GM21367 (cell line): ENCODE measurements around the gene CACNA1H.
"Not testable (repeated sequence)": the region's sequence is repeated elsewhere in the genome, so short reads cannot be mapped to it uniquely, and the experiment has no call there.

Source experiments
- ATAC-seq: cut with Tn5 transposase; IDR thresholded peaks from one replicate; pipeline ENCODE4 v1.9.1; 2021; ENCODE audit not compliant: unreplicated experiment

CACNA1H gene

DNA sequence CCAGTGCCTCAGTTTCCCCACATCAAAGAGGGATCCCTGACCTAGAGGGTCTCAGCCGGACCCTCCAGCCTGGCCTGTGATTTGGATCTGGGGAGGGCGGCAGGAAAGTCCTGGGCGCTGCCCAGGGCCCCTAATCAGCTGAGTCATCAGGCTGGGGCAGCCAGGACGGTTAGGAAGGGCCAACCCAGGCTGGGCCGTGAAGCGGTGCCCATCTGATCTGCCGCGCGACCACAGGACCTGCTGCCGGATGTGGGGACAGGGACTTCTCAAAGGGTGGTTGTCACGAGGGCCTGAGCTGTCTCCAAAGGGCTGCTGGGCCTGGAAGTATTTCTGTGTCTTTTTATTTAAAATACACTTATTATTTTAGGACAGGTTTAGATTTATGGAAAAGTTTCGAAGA is 92.0 kb downstream of the CACNA1H start:
- ATAC-seq, result no peak

DNA sequence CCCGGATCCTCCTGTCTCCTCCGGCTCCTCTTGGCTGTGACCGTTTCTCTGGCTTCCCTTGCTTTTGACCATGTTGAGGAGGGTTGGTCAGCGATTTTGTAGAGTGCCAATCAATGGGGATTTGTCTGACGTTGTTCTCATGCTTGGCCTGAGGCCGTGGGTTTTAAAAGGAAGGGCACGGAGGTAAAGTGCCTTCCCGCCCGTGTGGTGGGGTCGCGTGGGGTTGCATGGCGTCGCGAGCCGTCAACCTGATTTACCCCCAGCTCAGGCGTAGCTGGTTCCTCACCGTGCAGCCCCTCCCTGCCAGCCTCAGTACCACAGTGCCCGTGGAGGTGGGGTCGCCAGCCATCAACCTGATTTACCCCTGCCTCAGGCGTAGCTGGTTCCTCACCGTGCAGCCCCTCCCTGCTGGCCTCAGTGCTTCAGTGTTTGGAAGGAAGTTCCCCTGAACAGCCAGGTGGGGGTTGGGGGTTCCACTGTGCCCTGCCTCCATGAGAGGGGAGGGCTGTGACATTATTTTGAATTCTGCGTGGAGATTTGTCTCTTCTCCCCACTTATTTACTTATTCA is 92.6 kb downstream of the CACNA1H start:
- ATAC-seq, result no peak

DNA sequence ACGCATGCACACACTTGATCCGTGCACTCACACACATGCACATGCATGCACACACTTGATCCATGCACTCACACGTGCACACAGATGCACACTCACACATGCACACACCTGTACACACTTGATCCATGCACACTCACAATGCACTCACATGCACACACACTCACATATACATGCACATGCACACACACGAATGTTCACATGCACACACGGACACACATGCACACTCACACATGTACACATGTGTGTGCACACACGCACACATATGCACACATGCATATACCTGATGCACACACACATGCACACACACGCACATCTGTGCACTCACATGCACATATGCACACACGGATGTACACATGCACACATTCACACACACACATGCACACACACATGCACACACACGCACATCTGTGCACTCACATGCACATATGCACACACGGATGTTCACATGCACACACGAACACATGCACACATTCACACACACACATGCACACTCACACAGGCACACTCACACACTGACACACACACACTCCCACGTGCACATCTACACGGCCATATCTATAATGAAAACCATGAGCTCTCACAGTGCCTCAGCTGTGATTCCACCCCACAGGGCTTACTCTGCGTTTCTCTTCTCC is 95.1 kb downstream of the CACNA1H start:
- not testable (repeated sequence) for ATAC-seq

DNA sequence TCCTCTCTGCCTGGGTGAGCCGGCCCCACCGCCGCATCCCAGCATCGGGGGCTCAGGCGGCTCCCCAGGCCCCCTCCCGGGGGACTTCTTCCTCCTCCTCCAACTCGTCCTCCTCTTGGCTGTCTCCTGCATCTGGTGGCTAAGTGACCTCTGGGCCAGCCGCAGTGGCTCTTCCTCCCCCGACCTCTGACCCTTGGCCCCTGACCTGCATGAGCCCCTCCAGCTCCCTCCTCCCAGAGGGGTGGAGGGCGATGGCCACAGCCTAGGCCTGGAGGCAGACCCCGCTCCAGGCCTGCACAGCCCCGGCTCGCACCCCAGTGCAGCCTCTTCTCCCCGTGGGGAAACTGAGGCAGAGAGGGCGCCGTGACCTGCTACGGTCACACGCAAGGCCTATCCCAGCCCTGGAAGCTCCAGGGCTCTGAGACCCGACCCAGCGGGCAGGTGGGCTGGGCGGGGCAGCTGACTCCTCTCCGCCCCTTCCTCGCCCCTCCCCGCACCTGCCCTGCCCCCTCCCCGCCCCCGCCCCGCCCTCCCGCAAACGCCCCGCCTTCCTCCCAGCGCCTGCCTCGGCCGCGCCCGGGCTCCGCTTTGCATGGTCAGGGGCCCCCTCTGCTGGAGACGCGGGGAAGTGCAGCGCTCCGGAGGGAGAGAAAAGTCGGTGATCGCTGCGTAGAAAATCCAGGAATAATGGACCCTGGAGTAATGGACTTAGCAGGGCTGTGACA is 96.3 kb downstream of the CACNA1H start:
- ATAC-seq, result not testable (repeated sequence)

DNA sequence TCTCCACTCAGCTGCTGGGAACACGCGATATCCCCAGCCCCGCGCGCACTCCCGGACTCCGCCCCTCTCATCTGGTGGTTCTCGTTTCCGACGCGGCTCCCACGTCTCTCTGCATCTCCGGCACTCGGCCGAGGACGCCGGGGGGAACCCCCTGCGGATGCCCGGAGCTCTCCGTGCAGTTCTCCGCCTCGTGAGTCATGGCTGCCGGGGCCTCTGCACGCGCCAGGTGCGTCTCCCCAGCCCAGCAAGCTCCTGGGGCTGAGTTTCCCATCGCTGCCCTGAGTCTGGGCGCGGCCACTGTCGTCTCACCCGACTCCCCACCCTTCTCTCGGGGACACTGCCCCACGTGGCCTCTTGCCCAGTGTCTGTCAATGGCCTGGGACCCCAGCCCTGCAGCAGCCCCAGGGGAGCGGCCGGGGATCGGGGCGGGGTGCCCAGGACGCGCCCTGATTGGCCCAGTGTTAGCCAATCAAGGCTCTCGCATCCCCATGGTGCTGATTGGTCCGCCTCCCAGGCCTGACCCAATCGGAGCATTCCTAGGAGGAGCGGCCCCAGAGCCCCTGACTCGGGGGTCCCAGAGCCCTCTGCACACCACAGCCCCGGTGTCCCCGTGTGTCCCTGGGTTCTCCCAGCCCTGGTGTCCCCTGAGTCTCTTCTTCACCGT is 100.9 kb downstream of the CACNA1H start:
- not testable (repeated sequence) for ATAC-seq

DNA sequence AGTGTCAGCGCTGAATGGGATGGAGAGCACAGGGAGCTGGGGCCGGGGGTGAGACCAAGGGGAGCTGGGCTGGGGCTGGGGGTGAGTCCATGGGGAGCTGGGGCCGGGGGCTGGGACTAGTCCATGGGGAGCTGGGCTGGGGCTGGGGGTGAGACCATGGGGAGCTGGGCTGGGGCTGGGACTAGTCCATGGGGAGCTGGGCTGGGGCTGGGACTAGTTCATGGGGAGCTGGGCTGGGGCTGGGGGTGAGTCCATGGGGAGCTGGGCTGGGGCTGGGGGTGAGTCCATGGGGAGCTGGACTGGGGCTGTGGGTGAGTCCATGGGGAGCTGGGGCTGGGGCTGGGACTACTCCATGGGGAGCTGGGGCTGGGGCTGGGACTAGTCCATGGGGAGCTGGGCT is 101.9 kb downstream of the CACNA1H start:
- not testable (repeated sequence) for ATAC-seq

DNA sequence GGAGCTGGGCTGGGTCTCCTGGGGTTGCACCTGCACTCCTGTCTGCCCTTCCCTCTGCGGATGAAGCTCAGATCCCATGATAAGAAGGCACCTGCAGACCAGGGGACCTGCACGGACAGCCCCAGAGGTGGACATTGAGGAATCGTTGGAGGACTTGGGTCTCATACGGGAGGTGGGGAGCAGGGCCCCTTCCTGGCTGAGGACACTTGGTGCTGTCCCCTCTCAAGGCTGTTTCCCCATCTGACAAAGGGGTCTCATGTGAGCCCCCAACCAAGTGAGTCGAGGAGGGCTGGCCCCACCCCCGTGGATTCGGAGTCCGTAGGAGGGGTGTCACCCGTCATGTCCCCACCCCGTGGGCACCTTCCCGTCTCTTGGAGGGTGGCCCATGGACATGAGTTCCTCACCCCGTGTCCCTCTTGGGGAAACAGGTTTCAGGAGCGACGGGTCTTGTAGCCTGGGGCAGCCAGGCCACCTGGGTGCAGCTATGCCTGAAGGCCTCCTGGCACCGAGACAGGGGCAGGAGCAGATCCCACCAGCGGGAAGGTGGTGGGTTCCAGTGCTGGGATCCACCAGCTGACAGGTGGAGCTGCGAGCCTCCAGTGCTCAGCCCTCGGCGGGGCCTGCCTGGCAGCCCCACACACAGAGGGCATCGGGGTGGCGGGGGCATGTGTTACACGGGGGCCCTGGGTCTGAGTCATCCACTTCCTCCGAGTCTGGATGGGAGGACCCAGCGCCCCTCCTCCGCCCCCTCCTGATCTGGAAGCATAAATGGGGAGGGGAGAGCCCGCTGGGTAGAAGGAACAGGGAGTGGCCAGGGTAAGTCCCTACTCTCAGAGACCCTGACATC is 102.6 kb downstream of the CACNA1H start, which contains the start of gene TPSD1:
TSS of gene TPSD1 (plus strand) at position 794 of the 847 bp plus-strand sequence. CDS start 212 bp downstream, outside the sequence.
- ATAC-seq, result not testable (repeated sequence)

DNA sequence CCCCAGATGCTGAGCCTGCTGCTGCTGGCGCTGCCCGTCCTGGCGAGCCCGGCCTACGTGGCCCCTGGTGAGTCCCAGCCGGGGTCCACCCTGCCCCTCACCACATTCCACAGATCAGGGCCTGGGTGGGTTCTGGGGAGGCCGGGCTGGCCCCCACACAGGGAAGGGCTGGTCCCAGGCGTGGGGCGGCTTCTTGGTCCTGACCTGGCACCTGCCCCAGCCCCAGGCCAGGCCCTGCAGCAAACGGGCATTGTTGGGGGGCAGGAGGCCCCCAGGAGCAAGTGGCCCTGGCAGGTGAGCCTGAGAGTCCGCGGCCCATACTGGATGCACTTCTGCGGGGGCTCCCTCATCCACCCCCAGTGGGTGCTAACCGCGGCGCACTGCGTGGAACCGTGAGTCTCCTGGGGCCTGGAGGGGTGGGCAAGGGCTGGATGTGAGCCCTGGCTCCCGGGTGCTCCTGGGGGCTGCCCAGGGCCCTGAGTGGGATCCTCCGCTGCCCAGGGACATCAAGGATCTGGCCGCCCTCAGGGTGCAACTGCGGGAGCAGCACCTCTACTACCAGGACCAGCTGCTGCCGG is 103.5 kb downstream of the CACNA1H start:
- ATAC-seq, result not testable (repeated sequence)

DNA sequence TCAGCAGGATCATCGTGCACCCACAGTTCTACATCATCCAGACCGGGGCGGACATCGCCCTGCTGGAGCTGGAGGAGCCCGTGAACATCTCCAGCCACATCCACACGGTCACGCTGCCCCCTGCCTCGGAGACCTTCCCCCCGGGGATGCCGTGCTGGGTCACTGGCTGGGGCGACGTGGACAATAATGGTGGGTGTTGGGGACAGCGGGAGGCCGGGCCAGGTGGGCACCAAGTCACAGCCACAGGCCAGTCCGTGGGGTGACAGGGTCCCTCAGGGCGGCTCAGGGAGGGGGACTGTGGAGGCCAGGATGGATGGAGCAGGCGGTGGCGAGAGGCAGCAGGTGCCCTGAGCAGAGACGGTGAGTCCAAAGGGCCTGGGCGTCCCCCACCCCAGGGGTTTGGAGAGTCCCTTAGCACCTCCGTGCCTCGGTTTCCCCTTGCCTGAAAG is 104.0 kb downstream of the CACNA1H start:
- no peak for ATAC-seq

DNA sequence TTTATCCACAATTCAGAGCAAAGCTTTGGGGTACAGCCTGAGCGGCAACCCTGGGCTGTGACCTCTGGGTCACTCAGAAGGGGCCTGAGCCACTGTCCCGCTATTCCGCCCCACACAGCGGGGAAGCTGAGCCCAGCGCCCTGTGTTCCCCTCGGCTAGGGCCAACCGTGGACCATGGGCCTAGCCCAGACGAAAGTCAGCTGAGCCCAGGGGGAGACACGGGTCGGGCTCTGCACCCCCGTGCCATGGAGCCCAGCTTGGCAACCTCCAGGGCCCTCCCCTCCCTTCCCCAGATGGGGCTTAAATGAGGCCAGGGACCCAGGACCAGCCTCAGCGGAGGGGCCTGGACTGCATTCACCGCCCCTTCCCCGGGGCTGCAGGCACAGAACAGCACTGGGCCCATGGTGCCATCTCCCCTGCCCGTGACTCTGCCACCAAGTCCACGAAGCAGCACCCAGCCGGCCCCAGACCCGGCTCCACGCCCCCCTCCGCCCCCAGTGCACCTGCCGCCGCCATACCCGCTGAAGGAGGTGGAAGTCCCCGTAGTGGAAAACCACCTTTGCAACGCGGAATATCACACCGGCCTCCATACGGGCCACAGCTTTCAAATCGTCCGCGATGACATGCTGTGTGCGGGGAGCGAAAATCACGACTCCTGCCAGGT is 104.8 kb downstream of the CACNA1H start:
- no peak for ATAC-seq

DNA sequence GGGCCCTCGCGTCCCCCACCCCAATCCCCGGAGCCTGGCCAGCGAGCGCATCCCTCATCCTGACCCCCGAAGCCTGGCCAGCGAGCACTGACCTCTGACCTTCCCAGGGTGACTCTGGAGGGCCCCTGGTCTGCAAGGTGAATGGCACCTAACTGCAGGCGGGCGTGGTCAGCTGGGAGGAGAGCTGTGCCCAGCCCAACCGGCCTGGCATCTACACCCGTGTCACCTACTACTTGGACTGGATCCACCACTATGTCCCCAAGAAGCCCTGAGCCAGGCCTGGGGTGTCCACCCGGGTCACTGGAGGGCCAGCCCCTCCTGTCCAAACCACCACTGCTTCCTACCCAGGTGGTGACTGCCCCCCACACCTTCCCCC is 105.3 kb downstream of the CACNA1H start:
- no peak for ATAC-seq

DNA sequence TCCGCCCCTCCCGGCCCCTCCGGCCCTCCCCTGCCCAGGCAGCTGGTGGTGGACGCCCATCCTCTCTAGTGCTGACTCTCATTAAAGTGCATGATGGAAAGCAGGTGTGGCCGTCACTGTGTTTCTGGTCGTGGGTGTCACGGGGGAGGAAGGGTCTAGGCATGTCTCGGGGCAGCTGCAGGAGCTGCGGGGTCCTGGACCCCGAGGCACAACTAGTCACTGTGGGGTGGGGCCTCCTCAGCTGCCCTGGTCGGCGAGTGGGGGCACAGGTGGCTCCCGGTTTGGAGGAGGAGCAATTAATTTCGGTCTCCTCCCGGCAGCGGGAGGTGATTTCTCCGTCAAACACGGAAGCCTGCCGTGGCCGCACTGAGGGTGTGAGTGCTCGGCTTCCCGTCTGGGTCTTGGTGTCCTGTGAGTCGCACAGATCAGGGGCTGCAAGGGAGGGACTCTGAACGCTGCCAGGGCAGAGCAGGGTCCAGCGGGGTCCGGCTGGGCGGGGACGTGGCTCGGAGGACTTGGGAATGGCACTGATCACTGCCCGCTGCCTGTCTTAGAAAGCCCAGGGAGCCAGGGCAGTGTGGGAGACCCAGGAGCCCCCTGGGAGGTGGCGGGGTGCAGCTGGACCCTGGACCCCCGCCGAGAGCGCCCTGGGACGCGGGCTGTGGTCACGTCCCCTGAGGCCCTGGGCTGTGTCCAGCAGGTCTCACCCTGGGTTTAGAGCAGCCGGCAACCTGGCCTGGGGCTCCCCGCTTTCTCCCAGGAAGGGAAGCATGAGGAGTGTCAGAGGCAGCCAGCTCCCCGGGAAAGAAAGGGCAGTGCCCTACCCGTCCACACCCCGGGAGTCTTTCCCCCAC is 106.2 kb downstream of the CACNA1H start:
- ATAC-seq, result no peak

DNA sequence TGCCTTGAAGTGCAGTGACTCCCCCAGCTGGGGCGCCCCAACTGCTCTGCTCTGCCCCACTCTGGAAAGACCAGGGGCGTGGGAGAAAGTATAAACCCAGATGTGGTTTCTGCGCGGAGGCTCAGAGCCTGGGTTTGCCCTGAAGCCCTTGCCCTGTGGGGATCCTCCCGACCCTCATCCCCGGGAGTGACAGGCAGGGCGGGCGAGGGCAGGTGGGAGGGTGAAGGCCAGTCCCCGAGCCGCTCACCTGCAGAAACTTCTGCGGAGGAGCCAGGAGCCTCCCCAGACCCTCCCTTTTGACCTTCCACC is 106.8 kb downstream of the CACNA1H start:
- no peak for ATAC-seq

DNA sequence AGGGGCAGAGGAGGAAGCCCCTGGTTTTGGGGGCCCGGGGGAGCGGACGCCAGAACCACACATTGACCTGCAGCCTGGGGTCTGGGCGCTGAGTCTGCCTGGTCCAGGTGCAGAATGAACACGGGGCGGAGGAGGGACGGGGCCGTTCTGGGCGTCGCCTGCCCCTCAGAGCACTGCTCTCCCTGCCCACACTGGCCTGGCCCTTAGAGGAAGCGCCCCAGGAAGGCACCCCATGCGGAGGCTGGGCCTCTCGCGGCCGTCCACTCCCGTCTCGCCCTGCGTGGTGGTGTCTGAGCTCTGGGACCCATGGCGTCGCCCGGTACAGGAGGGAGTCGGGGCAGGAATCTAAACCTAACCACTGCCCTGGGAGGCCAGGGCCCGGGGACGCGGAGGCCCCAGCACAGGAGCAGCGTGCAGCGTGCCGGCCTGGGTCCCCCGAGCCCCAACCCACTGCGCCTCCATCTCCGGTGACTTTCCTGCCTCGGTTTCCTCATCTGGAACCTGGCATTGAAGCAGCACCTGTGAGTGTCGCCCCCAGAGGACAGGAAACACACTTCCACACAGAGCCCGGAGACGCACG is 107.3 kb downstream of the CACNA1H start:
- no peak for ATAC-seq

DNA sequence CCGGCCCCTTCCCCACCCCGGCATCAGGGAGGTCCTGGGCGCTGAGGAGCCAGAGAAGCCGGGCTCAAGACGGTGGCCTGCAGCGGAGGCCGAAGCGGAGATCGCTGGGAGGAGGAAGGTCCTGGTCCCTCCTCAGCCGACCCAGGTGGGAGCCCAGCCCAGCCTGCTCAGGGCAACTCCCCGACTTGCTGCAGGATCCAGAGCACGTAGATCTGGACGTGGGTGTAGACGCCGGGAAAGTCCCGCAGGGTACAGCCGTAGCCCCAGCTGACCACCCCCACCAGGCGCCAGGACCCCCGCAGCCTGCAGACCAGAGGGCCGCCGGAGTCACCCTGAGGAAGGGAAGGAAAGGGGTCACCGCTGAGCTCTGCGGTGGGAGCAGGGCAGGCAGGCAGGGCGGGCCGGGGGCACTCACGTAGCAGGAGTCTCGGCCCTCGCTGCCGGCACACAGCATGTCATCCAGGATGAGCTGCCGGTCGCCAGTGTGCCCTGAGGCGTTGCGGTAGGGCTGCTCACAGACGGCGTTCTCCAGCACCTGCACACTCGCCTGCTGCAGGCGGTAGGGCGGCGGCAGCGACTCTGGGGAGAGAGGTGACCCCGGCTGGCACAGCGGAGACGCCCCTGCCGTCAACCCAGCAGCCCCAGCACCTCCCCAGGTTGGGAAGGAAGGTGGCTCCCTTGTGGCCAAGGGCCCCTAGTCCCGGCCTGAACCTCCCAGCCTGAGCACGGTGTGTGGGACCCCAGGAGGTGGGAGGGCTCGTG is 108.4 kb downstream of the CACNA1H start:
- no peak for ATAC-seq

DNA sequence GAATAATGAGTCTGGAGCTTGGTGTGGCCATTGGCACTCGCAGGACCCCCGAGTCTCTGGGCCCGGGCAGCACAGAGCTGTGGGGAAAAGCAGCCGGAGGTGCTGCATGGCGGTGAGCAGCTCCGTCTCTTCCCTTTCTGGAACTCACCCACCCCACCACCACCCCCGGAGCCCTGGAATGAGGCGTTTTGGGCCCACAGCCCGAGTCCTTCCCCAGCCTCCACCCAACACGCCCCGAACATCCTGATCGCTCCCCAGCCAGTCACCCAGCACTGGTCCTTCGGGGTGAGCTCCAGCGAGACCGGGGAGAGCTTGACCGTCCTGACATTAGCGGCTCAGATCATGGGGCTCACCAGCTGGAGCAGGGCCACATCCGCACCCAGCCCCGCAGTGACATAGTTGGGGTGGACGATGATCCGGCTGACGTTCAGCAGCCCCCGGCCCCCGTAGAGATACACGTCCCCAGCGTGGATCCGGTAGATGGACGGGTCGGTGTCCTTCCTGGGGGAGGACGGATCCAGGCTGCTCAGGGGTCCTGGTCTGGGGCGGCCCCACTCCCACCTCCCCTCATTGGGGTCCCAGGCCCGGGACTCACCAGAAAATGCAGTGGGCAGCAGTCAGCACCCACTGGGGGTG is 109.4 kb downstream of the CACNA1H start:
- ATAC-seq, result no peak

DNA sequence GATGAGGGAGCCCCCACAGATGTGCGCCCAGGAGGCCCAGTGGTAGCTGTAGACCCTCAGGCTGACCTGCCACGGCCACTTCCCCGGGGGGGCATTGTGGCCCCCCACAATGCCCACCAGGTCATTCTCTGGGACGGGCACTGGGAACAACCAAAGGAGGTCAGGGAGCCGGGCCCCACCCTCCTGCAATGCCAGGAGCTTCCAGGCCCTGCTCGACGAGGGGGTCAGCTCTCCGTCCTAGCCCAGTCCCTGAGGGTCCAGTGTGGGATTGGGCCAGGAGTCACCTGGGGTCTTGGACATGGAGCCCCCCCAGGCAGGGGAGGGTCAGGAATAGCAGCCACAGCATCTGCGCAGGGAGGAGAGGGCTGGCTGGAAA is 109.9 kb downstream of the CACNA1H start:
- no peak for ATAC-seq
